Activated effector memory CD4-positive, alpha-beta T cell treated with Interleukin-2 at 50 U/mL for 16 hours (primary cell): ENCODE data around the gene NGFR.
A peak's percentile ranks its signal among the peaks of the same experiment; 100 is the strongest.

Experiments
- DNase-seq: peaks from one replicate; pipeline ENCODE4 v3.0.0-alpha.2; 2020

NGFR gene

GRCh38 chr17:49469831-49470810 lies 25.0 kb upstream of the NGFR start:
- DNase-seq = no peak

- DNase-seq = no peak
Measured at GRCh38 chr17:49471089-49471683, 23.9 kb upstream of the NGFR start.

- DNase-seq = no peak
Measured at GRCh38 chr17:49471769-49472168, 23.3 kb upstream of the NGFR start.

GRCh38 chr17:49472527-49472926 lies 22.6 kb upstream of the NGFR start:
- no peak for DNase-seq

- no peak for DNase-seq
Measured at GRCh38 chr17:49473900-49474751, 21.0 kb upstream of the NGFR start.

- no peak for DNase-seq
Measured at GRCh38 chr17:49477709-49478108, 17.4 kb upstream of the NGFR start.

GRCh38 chr17:49480836-49481615 lies 14.1 kb upstream of the NGFR start:
- no peak for DNase-seq

- DNase-seq = no peak
Measured at GRCh38 chr17:49482144-49482817, 12.8 kb upstream of the NGFR start.

GRCh38 chr17:49483599-49484509 lies 11.2 kb upstream of the NGFR start:
- no peak for DNase-seq

- no peak for DNase-seq
Measured at GRCh38 chr17:49484588-49484987, 10.5 kb upstream of the NGFR start.

- DNase-seq = no peak
Measured at GRCh38 chr17:49486012-49486641, 9.0 kb upstream of the NGFR start.

- DNase-seq = no peak
Measured at GRCh38 chr17:49487183-49487582, 7.9 kb upstream of the NGFR start.

- no peak for DNase-seq
Measured at GRCh38 chr17:49488612-49489011, 6.5 kb upstream of the NGFR start.

- DNase-seq = no peak
Measured at GRCh38 chr17:49489348-49489747, 5.7 kb upstream of the NGFR start.

- no peak for DNase-seq
Measured at GRCh38 chr17:49490276-49490675, 4.8 kb upstream of the NGFR start.

- DNase-seq = no peak
Measured at GRCh38 chr17:49491192-49491769, 3.8 kb upstream of the NGFR start.

GRCh38 chr17:49494399-49494985 lies 601 bp upstream of the NGFR start:
- DNase-seq = no peak

GRCh38 chr17:49495842-49496182 lies 719 bp downstream of the NGFR start:
- no peak for DNase-seq

GRCh38 chr17:49496183-49496866 lies 1.2 kb downstream of the NGFR start:
- peak; percentile 68 for DNase-seq
